ENCODE results near the gene GRM4. TPM values are rescaled to one million over a fixed set of nuclear protein-coding genes. Genes with fewer than 3 reads are reported as not detected.

Gene GRM4
- total RNA-seq, 1 donor from 2014 or later, result not detected

- DNase-seq (ENCODE audit: low spot score in 2 of 2), result no peak
- Histone ChIP-seq H3K36me3 (no peaks in the 10 kb centered on the region), H3K9me3 (no peaks in the 10 kb centered on the region), H3K27me3 (no peaks in the 10 kb centered on the region), H3K4me1 (no peaks in the 10 kb centered on the region), H3K4me3 (no peak overlapping the region), H3K27ac (no peak overlapping the region)
- TF ChIP-seq CTCF (IDR thresholded peaks at IDR 0.05), result no peak
- intact Hi-C loops (cut with DNase I), result no loop called here
Observed at GRCh38 chr6:34075906-34076305, 70.0 kb downstream of the GRM4 start.

DNA sequence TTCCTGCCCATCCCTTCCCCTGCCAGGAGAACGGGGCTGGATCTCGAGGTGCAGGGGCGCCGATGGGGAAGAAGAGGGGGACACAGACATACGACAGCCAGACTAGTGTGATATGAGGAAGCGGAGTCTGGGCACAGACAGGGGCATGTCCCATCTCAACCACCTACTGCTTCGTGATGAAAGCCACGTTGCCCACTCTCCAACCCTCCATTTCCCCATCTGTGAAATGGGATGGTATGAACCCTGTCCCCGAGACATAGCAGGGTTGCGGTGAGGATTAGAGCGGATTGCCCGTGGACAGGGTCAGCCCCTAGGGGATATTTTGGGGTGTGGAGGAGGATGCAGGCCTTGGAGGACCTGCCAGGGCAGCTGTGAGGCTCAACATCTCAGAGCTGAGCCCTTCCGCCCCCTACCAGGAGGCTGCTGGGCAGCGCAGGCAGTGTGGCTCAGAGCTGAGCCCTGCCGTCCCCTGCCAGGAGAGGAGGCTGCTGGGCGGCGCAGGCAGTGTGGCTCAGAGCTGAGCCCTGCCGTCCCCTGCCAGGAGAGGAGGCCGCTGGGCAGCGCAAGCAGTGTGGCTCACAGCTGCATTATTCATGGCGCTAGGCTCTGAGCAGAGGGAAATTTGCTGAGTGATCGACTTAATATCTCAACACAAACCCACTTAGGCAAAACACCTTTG, 71.7 kb downstream of the GRM4 start:
- H3K9me3 ChIP-seq, result no peaks in the 10 kb centered on the region
- H3K27me3 ChIP-seq, result no peaks in the 10 kb centered on the region
- DNase-seq (ENCODE audit: low spot score in 2 of 2), result no peak
- no peaks in the 10 kb centered on the region for H3K36me3 ChIP-seq
- TF ChIP-seq CTCF (IDR thresholded peaks at IDR 0.05), result no peak
- H3K4me1 ChIP-seq, result no peaks in the 10 kb centered on the region
- no peak overlapping the region for H3K4me3 ChIP-seq
- H3K27ac ChIP-seq, result no peak overlapping the region
- intact Hi-C loops (cut with DNase I), result no loop called here

GRCh38 chr6:34073540-34073939, 72.3 kb downstream of the GRM4 start:
- intact Hi-C loops (cut with DNase I), result no loop called here

GRCh38 chr6:34072727-34073126, 73.2 kb downstream of the GRM4 start:
- Histone ChIP-seq H3K36me3 (no peaks in the 10 kb centered on the region), H3K4me1 (no peaks in the 10 kb centered on the region), H3K9me3 (no peaks in the 10 kb centered on the region), H3K4me3 (no peak overlapping the region), H3K27me3 (no peaks in the 10 kb centered on the region), H3K27ac (no peak overlapping the region)
- intact Hi-C loops (cut with DNase I), result no loop called here
- DNase-seq (ENCODE audit: low spot score in 2 of 2), result no peak
- no peak for TF ChIP-seq CTCF (IDR thresholded peaks at IDR 0.05)

More at GRCh38 chr6:34073540-34073939, 72.3 kb downstream of the GRM4 start:
- no peak for DNase-seq (ENCODE audit: low spot score in 2 of 2)
- Histone ChIP-seq H3K36me3 (no peaks in the 10 kb centered on the region), H3K4me3 (no peak overlapping the region), H3K9me3 (no peaks in the 10 kb centered on the region), H3K4me1 (no peaks in the 10 kb centered on the region), H3K27ac (no peak overlapping the region), H3K27me3 (no peaks in the 10 kb centered on the region)
- no peak for TF ChIP-seq CTCF (IDR thresholded peaks at IDR 0.05)

DNA sequence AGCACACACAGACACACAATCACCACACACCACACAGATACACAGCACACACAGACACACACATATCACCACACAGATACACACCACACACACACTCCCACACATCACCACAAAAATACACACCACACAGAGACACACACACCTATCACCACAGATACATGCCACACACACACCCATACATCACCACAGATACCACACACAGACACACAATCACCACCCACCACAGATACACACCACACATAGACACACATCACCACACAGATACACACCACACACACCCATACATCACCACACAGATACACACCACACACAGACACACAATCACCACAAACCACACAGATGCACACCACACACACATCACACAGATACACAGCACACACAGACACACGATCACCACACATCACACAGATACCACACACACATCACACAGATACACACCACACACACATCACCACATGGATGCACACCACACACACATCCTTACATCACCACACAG, 74.0 kb downstream of the GRM4 start:
- no peak for TF ChIP-seq CTCF (IDR thresholded peaks at IDR 0.05)
- intact Hi-C loops (cut with DNase I), result no loop called here
- H3K4me1 ChIP-seq, result no peaks in the 10 kb centered on the region
- no peaks in the 10 kb centered on the region for H3K36me3 ChIP-seq
- H3K9me3 ChIP-seq, result no peaks in the 10 kb centered on the region
- H3K27ac ChIP-seq, result no peak overlapping the region
- no peaks in the 10 kb centered on the region for H3K27me3 ChIP-seq
- no peak for DNase-seq (ENCODE audit: low spot score in 2 of 2)
- H3K4me3 ChIP-seq, result no peak overlapping the region
